ENCODE measurements around the gene TRIM67.

DNA sequence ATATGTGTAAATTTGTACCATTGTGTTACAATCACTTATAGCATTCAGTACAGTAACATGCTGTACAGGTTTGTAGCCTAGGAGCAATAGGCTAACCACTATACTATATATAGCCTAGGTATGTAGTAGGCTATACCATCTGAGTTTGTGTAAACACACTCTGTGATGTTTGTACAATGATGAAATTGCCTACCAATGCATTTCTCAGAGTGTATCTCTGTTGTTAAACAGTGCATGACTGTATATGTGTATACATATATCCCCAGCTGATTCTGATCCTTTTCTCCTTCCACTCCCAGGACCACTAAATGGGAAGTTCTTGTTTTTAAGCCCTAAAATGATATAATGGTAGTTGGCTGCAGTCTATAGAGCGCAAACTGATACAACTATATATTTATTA, 86.9 kb downstream of the TRIM67 start:
- TF ChIP-seq, protein P1, sequence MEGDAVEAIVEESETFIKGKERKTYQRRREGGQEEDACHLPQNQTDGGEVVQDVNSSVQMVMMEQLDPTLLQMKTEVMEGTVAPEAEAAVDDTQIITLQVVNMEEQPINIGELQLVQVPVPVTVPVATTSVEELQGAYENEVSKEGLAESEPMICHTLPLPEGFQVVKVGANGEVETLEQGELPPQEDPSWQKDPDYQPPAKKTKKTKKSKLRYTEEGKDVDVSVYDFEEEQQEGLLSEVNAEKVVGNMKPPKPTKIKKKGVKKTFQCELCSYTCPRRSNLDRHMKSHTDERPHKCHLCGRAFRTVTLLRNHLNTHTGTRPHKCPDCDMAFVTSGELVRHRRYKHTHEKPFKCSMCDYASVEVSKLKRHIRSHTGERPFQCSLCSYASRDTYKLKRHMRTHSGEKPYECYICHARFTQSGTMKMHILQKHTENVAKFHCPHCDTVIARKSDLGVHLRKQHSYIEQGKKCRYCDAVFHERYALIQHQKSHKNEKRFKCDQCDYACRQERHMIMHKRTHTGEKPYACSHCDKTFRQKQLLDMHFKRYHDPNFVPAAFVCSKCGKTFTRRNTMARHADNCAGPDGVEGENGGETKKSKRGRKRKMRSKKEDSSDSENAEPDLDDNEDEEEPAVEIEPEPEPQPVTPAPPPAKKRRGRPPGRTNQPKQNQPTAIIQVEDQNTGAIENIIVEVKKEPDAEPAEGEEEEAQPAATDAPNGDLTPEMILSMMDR (IDR thresholded peaks at IDR 0.05), result no peak
- TF ChIP-seq EZH2 (IDR thresholded peaks at IDR 0.05) (no peak), EZH2phosphoT487 (IDR thresholded peaks at IDR 0.05) (no peak)
